ENCODE data around the gene XRCC3.
"Not testable (repeated sequence)": the region's sequence is repeated elsewhere in the genome, so short reads cannot be mapped to it uniquely, and the experiment has no call there.

Gene XRCC3

GRCh38 chr14:103693515-103693914 lies 21.7 kb downstream of the XRCC3 start:
- Histone ChIP-seq H3K27ac (no peak overlapping the region), H3K4me3 (ENCODE audit: low read depth, low read length) (no peak overlapping the region), H3K36me3 (peaks cover 57% of the 10 kb centered on the region), H3K27me3 (ENCODE audit: insufficient read depth, low read depth, severe bottlenecking) (no peaks in the 10 kb centered on the region), H3K9me3 (ENCODE audit: severe bottlenecking) (no peaks in the 10 kb centered on the region)
- TF ChIP-seq CTCF (IDR thresholded peaks at IDR 0.05; ENCODE audit: low read depth, low read length): no peak
- DNase-seq: no peak

- Histone ChIP-seq H3K27ac (no peak overlapping the region), H3K27me3 (ENCODE audit: insufficient read depth, low read depth, severe bottlenecking) (no peaks in the 10 kb centered on the region), H3K9me3 (ENCODE audit: severe bottlenecking) (no peaks in the 10 kb centered on the region), H3K4me3 (ENCODE audit: low read depth, low read length) (no peak overlapping the region), H3K36me3 (peaks cover 53% of the 10 kb centered on the region)
- no peak for TF ChIP-seq CTCF (IDR thresholded peaks at IDR 0.05; ENCODE audit: low read depth, low read length)
- no peak for DNase-seq
Observed at GRCh38 chr14:103692871-103693270, 22.4 kb downstream of the XRCC3 start.

GRCh38 chr14:103692159-103692558 lies 23.1 kb downstream of the XRCC3 start:
- no peak overlapping the region for H3K4me3 ChIP-seq (ENCODE audit: low read depth, low read length)
- H3K36me3 ChIP-seq: peaks cover 55% of the 10 kb centered on the region
- DNase-seq: no peak
- H3K27ac ChIP-seq: no peak overlapping the region
- no peaks in the 10 kb centered on the region for H3K27me3 ChIP-seq (ENCODE audit: insufficient read depth, low read depth, severe bottlenecking)
- no peak for TF ChIP-seq CTCF (IDR thresholded peaks at IDR 0.05; ENCODE audit: low read depth, low read length)
- H3K9me3 ChIP-seq (ENCODE audit: severe bottlenecking): no peaks in the 10 kb centered on the region

GRCh38 chr14:103691655-103692054 lies 23.6 kb downstream of the XRCC3 start:
- not testable (repeated sequence) for DNase-seq; H3K27ac ChIP-seq; H3K4me3 ChIP-seq (ENCODE audit: low read depth, low read length); H3K9me3 ChIP-seq (ENCODE audit: severe bottlenecking); H3K27me3 ChIP-seq (ENCODE audit: insufficient read depth, low read depth, severe bottlenecking)
- H3K36me3 ChIP-seq: peaks cover 60% of the 10 kb centered on the region

- TF ChIP-seq CTCF (IDR thresholded peaks at IDR 0.05; ENCODE audit: low read depth, low read length): no peak
- Histone ChIP-seq H3K27me3 (ENCODE audit: insufficient read depth, low read depth, severe bottlenecking) (no peaks in the 10 kb centered on the region), H3K9me3 (ENCODE audit: severe bottlenecking) (no peaks in the 10 kb centered on the region), H3K4me3 (ENCODE audit: low read depth, low read length) (no peak overlapping the region), H3K27ac (no peak overlapping the region), H3K36me3 (peaks cover 63% of the 10 kb centered on the region)
- no peak for DNase-seq
Observed at GRCh38 chr14:103690332-103690731, 24.9 kb downstream of the XRCC3 start.

- no peak for TF ChIP-seq CTCF (IDR thresholded peaks at IDR 0.05; ENCODE audit: low read depth, low read length)
- H3K4me3 ChIP-seq (ENCODE audit: low read depth, low read length): no peak overlapping the region
- DNase-seq: no peak
- no peak overlapping the region for H3K27ac ChIP-seq
- H3K9me3 ChIP-seq (ENCODE audit: severe bottlenecking): no peaks in the 10 kb centered on the region
- peaks cover 67% of the 10 kb centered on the region for H3K36me3 ChIP-seq
- H3K27me3 ChIP-seq (ENCODE audit: insufficient read depth, low read depth, severe bottlenecking): no peaks in the 10 kb centered on the region
Observed at GRCh38 chr14:103688906-103689902, 26.0 kb downstream of the XRCC3 start.
